ENCODE data around the gene CCDC200.
"Not testable (repeated sequence)": the region's sequence is repeated elsewhere in the genome, so short reads cannot be mapped to it uniquely, and the experiment has no call there.

DNA sequence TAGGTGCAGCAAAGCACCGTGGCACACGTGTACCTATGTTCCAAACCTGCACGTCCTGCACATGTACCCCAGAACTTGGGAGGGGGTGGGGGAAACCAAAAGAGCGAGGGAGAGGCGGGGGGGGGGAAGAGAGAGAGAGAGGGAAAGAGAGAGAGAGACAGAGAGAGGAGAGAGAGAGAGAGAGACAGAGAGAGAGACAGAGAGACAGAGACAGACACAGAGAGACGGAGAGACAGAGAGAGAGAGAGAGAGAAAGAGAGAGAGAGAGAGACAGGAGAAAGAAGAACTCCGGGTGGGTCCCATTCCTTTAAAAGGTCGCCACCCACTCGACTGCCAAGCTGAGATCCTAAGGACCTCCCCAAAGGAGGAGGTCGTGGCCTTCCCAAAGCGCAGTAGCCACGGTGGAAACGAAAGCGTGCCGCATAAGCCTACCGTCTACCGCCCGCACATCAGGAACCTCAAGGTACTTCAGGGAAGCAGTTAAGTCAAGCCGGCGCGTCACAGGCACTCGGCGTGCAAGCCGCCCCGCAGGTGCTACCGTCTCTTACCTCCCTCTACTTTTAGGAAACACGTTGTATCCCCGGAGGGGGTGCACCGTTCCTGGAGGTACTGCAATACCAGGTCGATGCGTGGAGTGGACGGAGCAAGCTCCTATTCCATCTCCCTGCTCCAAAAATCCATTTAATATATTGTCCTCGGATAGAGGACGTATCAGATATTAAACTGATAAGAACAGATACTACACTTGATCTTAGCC, 12.4 kb upstream of the CCDC200 start:
- TF ChIP-seq, protein P1, sequence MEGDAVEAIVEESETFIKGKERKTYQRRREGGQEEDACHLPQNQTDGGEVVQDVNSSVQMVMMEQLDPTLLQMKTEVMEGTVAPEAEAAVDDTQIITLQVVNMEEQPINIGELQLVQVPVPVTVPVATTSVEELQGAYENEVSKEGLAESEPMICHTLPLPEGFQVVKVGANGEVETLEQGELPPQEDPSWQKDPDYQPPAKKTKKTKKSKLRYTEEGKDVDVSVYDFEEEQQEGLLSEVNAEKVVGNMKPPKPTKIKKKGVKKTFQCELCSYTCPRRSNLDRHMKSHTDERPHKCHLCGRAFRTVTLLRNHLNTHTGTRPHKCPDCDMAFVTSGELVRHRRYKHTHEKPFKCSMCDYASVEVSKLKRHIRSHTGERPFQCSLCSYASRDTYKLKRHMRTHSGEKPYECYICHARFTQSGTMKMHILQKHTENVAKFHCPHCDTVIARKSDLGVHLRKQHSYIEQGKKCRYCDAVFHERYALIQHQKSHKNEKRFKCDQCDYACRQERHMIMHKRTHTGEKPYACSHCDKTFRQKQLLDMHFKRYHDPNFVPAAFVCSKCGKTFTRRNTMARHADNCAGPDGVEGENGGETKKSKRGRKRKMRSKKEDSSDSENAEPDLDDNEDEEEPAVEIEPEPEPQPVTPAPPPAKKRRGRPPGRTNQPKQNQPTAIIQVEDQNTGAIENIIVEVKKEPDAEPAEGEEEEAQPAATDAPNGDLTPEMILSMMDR (IDR thresholded peaks at IDR 0.05; ENCODE audit: low read depth, low read length): not testable (repeated sequence)
- not testable (repeated sequence) for TF ChIP-seq EZH2phosphoT487 (IDR thresholded peaks at IDR 0.05; ENCODE audit: low read depth)
